Measurements from ENCODE around the gene ANKRD34B.

Gene ANKRD34B

DNA sequence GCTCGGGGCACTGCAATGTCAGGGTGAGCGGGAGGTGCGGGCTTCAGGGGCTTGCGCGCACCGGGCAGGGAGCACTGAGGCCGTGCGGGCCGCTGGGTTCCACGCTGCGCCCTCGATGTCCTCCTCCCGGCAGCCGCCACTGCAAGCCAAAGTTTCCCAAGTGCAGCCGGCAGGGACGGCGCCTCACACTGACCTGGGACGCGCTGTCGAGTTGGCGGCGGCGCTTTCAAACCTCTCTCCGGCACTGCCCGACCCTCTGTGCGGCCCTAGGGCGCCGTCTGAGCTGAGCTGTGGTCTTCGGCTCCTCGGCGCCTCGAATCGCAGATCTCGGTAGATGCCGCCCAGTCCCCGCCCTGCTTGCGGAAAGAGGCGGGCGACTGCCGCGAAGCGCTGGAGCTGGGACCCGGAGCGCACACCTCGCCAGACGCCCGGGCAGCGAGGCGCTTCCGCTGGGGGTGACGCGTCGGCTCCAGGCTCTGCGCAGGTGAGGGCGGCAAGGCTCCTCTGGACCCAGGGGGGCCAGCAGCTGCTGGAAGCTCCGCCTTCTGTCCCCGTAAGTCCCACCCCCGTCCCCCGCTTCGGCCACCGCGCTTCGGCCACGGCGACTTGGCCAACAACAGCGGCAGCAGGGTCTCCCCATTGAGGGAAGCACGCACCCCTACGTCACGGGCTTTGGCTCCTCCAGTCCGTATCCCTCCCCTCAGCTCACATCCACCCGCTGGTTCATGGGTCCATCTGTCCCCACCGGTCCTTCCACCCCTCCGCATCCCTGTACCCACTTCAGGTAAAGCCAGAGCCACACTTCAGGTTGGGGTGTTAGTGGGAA is at the start of gene ANKRD34B:
ANKRD34B (minus strand) TSS at position 320 of the 826 bp plus-strand sequence. CDS start 10,261 bp downstream, outside the sequence.
- Mint-ChIP-seq H3K36me3 (peaks cover 4% of the 10 kb centered on the region), H3K9me3 (peaks cover 2% of the 10 kb centered on the region), H3K27me3 (peaks cover 32% of the 10 kb centered on the region), H3K4me1 (peaks cover 5% of the 10 kb centered on the region), H3K27ac (no peak within 1 kb of the TSS), H3K4me3 (peak within 1 kb of the TSS; percentile 81)
- no peak for DNase-seq (ENCODE audit: low spot score in 2 of 2)
- peak; percentile 14 for ATAC-seq (ENCODE audit: low read depth)

DNA sequence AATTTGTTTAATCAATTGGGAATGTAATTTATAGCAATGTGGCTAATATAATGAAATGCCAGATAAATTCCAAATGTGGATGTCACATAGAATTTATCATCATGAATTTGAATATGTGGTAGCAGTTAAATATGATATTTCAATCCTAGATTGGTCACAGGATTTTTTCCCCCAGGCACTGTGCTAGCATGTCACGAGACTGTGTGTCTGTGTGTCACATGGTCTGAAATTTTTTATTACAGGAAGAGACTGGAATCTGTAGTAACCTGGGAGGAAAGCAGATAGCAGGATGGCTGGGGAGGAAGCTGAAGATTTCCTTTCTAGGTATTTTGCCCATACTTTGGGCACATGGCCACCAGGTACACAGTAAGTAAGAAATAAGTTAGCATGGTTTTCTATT is 49.0 kb upstream of the ANKRD34B start:
- no peak overlapping the region for H3K27ac Mint-ChIP-seq
- no peak for ATAC-seq (ENCODE audit: low read depth)
- DNase-seq (ENCODE audit: low spot score in 2 of 2) = no peak
- H3K4me1 Mint-ChIP-seq = no peaks in the 10 kb centered on the region
- no peaks in the 10 kb centered on the region for H3K27me3 Mint-ChIP-seq
- H3K36me3 Mint-ChIP-seq = peaks cover 10% of the 10 kb centered on the region
- no peaks in the 10 kb centered on the region for H3K9me3 Mint-ChIP-seq
- H3K4me3 Mint-ChIP-seq = no peak overlapping the region

DNA sequence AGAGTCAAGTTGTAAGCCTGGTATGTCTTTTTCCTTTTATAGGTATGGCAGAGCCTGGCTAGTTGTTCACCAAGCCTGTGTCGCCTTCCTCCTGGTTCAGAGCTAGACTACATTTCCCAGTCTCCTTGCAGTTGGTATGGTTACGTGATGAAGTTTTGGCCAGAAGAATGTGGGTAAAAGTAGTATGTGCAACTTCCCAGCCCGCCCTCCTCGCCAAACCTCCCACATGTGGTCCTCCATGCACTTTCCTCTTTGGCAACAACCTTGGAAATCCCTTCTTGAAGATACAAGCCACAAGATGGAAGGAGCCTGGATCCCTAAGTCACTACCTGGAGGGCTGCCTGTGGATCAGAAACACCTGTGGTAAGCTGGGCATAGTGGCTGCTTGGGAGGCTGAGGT is 48.4 kb upstream of the ANKRD34B start:
- no peaks in the 10 kb centered on the region for H3K9me3 Mint-ChIP-seq
- no peak overlapping the region for H3K27ac Mint-ChIP-seq
- DNase-seq (ENCODE audit: low spot score in 2 of 2) (no peak), ATAC-seq (ENCODE audit: low read depth) (no peak)
- H3K4me1 Mint-ChIP-seq = no peaks in the 10 kb centered on the region
- no peaks in the 10 kb centered on the region for H3K27me3 Mint-ChIP-seq
- H3K36me3 Mint-ChIP-seq = peaks cover 10% of the 10 kb centered on the region
- H3K4me3 Mint-ChIP-seq = no peak overlapping the region

DNA sequence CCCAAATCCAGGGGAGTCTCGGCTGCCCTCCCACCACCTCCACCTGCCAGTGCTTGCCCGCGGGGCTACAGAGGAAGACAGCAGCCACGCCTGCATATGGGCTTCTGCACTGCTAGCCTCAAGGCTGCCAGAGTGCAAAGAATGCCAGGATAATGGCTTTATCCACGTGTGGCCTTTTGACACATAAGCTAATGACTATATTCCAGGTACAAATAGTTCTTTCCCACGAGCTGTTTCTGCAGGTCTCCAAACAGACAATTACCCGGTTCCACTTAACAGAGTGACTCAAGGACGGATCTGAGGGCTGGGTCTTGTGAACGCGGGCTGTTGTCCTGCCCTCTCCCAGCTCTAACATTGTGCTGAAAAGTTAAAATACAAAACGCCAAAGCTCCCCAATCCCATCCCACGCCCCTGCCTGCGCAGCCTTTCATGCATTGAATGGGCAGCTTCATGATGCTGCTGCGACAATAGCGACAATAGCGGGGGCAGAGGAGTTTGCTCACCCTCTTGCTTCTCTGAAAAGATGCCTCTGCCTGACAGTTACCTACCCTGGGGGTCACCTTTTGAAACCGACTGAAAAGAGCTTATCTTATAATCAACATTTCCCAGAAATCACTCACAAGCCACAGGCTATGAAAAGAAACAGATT is 45.3 kb upstream of the ANKRD34B start:
- Mint-ChIP-seq H3K4me1 (no peaks in the 10 kb centered on the region), H3K36me3 (peaks cover 6% of the 10 kb centered on the region), H3K27ac (no peak overlapping the region), H3K9me3 (peaks cover 2% of the 10 kb centered on the region), H3K4me3 (no peak overlapping the region), H3K27me3 (no peaks in the 10 kb centered on the region)
- DNase-seq (ENCODE audit: low spot score in 2 of 2) = no peak
- no peak for ATAC-seq (ENCODE audit: low read depth)

DNA sequence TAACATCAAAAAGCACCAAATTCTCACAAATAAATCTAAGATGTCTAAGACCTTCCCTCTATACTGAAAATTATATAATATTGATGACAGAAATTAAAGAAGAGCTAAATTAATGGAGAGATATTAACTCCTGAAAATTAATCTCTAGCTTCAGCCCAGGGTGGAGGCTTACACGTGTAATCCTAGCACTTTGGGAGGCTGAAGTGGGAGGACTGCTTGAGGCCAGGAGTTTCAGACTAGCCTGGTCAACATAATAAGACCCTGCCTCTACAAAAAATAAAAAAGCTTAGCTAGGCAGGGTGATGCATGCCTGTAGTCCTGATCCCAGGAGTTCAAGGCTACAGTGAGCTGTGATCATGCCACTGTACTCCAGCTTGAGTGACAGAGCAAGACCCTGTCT is 39.6 kb upstream of the ANKRD34B start:
- no peak overlapping the region for H3K27ac Mint-ChIP-seq
- no peak overlapping the region for H3K4me3 Mint-ChIP-seq
- no peaks in the 10 kb centered on the region for H3K4me1 Mint-ChIP-seq

DNA sequence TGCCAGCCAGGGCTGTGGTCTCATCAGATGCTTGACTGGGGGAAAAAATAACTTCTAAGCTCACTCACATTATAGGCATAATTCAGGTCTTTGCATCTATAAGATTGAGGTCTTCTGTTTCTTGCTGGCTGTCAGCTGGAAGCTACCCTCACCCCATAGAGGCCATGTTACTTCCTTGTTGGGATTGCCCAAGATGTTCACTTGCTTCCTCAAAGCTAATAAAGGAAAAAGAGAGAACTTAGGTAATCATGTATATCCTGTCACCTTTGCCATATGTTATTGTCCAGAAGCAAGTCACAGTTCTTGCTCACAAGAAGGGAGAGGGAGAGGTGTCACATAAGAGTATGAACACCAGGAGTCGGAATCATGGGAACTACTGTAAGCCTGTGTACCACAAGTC is 38.7 kb upstream of the ANKRD34B start:
- Mint-ChIP-seq H3K4me1 (no peaks in the 10 kb centered on the region), H3K27ac (no peak overlapping the region), H3K9me3 (peaks cover 2% of the 10 kb centered on the region), H3K36me3 (peaks cover 7% of the 10 kb centered on the region), H3K27me3 (no peaks in the 10 kb centered on the region), H3K4me3 (no peak overlapping the region)
- ATAC-seq (ENCODE audit: low read depth) (no peak), DNase-seq (ENCODE audit: low spot score in 2 of 2) (no peak)

More for the DNA sequence above, 39.6 kb upstream of the ANKRD34B start:
- peaks cover 2% of the 10 kb centered on the region for H3K9me3 Mint-ChIP-seq
- DNase-seq (ENCODE audit: low spot score in 2 of 2) = no peak
- ATAC-seq (ENCODE audit: low read depth) = no peak
- H3K27me3 Mint-ChIP-seq = no peaks in the 10 kb centered on the region
- H3K36me3 Mint-ChIP-seq = peaks cover 7% of the 10 kb centered on the region

DNA sequence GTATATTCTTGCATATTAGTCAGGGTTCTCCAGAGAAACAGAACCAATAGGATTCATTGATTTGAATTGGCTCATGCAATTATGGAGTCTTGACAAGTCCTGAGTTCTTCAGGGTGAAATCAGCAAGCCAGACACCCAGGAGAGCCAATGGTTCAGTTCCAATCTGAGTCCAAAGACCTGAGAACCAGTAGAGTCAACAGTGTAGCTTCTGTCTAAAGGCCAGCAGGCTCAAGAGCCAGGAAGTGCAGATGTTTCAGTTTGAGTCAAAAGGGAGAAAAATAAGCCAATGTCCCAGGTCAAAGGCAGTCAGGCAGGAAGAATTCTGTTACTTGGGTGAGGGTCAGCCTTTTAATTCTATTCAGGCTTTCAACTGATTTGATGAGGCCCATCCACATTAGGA is 37.8 kb upstream of the ANKRD34B start:
- H3K27me3 Mint-ChIP-seq = no peaks in the 10 kb centered on the region
- no peak overlapping the region for H3K4me3 Mint-ChIP-seq
- no peak overlapping the region for H3K27ac Mint-ChIP-seq
- H3K36me3 Mint-ChIP-seq = peaks cover 7% of the 10 kb centered on the region
- no peak for ATAC-seq (ENCODE audit: low read depth)
- no peak for DNase-seq (ENCODE audit: low spot score in 2 of 2)
- peaks cover 2% of the 10 kb centered on the region for H3K9me3 Mint-ChIP-seq
- H3K4me1 Mint-ChIP-seq = no peaks in the 10 kb centered on the region

DNA sequence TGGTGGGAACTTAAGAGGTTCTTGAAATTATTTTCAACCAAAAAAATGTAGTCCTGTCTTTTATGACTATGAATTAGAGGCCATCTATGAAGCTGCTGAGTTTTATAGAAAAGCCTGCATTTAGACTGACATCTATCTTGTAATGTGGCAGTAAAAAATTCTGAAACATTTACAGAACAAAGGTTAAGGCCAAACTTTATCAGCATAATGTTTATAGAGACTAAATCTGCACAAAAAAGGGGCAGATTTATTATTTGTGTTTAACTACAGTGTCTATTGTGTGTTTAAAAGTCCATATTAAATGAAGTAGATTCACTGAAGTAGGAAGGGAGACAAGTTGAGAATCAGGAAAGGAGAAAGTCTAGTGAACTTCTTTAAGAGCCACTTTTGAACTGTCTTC is 37.3 kb upstream of the ANKRD34B start:
- ATAC-seq (ENCODE audit: low read depth) (no peak), DNase-seq (ENCODE audit: low spot score in 2 of 2) (no peak)
- Mint-ChIP-seq H3K9me3 (peaks cover 2% of the 10 kb centered on the region), H3K4me1 (no peaks in the 10 kb centered on the region), H3K36me3 (peaks cover 7% of the 10 kb centered on the region), H3K4me3 (no peak overlapping the region), H3K27ac (no peak overlapping the region), H3K27me3 (no peaks in the 10 kb centered on the region)

DNA sequence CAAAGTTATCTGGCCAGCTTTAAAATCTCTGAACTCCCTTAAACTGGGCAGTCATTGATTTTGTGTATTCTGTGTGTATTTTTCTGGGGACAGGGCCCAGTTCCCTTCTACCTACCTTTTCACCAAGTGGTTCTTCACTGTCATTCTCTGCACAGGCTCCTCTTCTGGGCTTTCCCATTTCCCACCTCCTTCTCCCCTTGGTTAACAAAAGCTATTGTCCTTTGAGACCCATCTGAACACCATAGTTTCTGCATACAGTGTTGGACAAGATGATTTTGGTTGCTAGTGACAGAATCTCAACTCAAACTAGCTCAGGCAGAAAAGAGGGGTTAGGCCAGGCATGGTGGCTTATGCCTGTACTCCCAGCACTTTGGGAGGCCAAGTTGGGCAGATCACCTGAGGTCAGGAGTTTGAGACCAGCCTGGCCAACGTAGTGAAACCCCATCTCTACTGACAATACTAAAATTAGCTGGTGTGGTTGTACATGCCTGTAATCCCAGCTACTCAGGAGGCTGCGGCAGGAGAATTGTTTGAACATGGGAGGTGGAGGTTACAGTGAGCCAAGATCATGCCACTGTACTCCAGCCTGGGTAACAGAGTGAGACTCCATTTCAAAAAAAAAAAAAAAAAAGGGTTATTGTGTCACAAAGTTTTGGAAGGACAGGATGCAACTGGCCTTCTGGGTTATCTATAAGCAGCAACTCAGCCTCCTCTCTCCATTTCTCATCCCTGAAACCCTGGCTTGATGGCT is 31.0 kb upstream of the ANKRD34B start:
- H3K9me3 Mint-ChIP-seq = no peaks in the 10 kb centered on the region
- no peaks in the 10 kb centered on the region for H3K27me3 Mint-ChIP-seq
- ATAC-seq (ENCODE audit: low read depth) (no peak), DNase-seq (ENCODE audit: low spot score in 2 of 2) (no peak)
- no peak overlapping the region for H3K27ac Mint-ChIP-seq
- H3K4me3 Mint-ChIP-seq = no peak overlapping the region
- H3K36me3 Mint-ChIP-seq = no peaks in the 10 kb centered on the region
- no peaks in the 10 kb centered on the region for H3K4me1 Mint-ChIP-seq

DNA sequence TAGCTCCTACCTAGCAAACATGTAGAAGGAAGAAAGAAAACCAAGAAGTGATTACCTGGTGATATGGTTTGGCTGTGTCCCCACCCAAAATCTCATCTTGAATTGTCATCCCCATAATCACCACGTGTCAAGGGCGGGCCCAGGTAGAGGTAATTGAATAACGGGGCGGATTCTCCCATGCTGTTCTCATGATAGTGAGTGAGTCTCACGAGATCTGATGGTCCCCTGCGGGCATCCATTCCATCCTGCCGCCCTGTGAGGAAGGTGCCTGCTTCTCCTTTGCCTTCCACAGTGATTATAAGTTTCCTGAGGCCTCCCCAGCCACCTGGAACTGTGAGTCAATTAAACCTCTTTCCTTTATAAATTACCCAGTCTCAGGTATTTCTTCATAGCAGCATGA is 27.4 kb upstream of the ANKRD34B start:
- Mint-ChIP-seq H3K4me1 (no peaks in the 10 kb centered on the region), H3K27ac (no peak overlapping the region)

DNA sequence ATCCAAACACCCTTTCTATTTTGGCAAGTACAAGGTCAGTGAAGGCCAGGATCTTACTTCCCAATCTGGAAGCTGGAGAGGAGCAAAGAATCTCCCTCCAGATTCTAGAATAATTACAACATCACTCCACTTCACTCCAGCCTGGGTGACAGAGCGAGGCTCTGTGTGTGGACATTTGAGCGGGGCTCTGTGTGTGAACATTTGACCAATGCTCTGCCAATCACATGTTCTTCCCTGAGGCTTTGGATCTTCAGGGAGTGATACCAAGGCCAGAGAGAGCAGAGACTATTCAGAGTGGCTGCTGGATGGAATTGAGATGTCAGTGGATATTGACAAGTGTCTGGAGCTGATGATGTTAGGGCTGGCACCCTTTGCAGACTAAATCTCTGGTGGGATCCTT is 24.7 kb upstream of the ANKRD34B start:
- ATAC-seq (ENCODE audit: low read depth) (no peak), DNase-seq (ENCODE audit: low spot score in 2 of 2) (no peak)
- H3K27me3 Mint-ChIP-seq = peaks cover 7% of the 10 kb centered on the region
- H3K4me1 Mint-ChIP-seq = no peaks in the 10 kb centered on the region
- no peaks in the 10 kb centered on the region for H3K36me3 Mint-ChIP-seq
- no peak overlapping the region for H3K4me3 Mint-ChIP-seq
- no peaks in the 10 kb centered on the region for H3K9me3 Mint-ChIP-seq
- H3K27ac Mint-ChIP-seq = no peak overlapping the region

More for the DNA sequence above, 27.4 kb upstream of the ANKRD34B start:
- DNase-seq (ENCODE audit: low spot score in 2 of 2) (no peak), ATAC-seq (ENCODE audit: low read depth) (no peak)
- Mint-ChIP-seq H3K27me3 (peaks cover 2% of the 10 kb centered on the region), H3K4me3 (no peak overlapping the region), H3K36me3 (no peaks in the 10 kb centered on the region), H3K9me3 (no peaks in the 10 kb centered on the region)

DNA sequence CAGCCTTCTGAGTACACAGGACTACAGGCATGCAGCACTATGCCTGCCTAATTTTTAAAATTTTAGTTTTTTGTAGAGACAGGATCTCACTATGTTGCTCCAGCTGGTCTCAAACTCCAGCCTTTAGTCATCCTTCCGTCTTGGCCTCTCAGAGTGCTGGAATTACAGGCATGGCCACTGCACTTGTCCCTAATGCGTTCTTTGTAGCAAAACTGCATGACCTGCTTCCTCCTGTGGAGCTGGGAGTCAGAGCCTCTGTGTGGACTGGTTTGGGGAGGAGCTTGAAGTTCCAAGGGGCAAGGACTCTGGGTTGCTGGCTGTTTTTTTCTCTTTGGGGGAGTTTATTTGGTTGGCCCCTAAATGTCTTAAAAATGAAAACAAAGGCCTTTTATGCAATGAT is 22.7 kb upstream of the ANKRD34B start:
- ATAC-seq (ENCODE audit: low read depth) (no peak), DNase-seq (ENCODE audit: low spot score in 2 of 2) (no peak)
- Mint-ChIP-seq H3K27ac (no peak overlapping the region), H3K4me3 (no peak overlapping the region), H3K4me1 (no peaks in the 10 kb centered on the region), H3K27me3 (peaks cover 7% of the 10 kb centered on the region), H3K9me3 (no peaks in the 10 kb centered on the region), H3K36me3 (no peaks in the 10 kb centered on the region)

DNA sequence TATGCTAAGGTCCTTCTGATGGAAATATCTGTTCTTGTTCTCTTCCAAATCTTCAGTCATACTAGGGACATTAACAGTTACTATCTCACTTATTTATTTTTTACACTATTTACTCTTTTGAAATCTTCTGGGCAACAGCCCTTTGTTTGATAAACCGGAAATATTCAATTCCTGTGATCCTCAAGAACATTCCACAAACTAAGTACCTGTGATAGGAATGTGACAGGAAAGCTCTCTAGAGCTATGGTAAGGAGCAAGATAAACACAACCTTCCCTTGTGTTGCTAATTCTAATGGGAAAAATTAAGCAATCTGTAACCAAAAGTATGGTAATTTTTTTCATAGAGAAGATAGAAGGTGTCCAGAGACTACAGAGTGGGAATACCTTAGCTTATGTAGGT is 22.0 kb upstream of the ANKRD34B start:
- Mint-ChIP-seq H3K36me3 (no peaks in the 10 kb centered on the region), H3K9me3 (no peaks in the 10 kb centered on the region), H3K27ac (no peak overlapping the region), H3K4me3 (no peak overlapping the region), H3K4me1 (no peaks in the 10 kb centered on the region), H3K27me3 (peaks cover 7% of the 10 kb centered on the region)
- ATAC-seq (ENCODE audit: low read depth) (no peak), DNase-seq (ENCODE audit: low spot score in 2 of 2) (no peak)

DNA sequence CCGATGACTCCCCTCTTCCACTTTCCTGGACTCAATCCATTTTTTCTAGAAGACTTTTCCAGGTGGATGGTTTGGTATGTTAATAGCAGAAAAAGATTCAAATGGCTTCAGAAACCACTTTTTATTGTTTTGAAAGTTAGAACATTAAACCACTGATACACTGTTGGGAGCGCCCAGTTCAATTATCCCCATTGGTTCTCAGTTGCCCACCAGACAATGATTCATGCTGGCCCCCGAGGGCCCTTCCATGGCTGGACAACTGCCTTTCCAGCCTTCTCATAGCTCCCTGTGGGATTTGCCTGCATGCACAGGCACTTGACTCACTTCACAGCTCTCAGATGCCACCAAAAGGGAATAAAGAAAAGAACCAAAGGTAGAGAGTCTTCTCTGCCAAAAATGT is 21.3 kb upstream of the ANKRD34B start:
- ATAC-seq (ENCODE audit: low read depth) (no peak), DNase-seq (ENCODE audit: low spot score in 2 of 2) (no peak)
- H3K36me3 Mint-ChIP-seq = no peaks in the 10 kb centered on the region
- peaks cover 9% of the 10 kb centered on the region for H3K27me3 Mint-ChIP-seq
- no peak overlapping the region for H3K4me3 Mint-ChIP-seq
- no peak overlapping the region for H3K27ac Mint-ChIP-seq
- no peaks in the 10 kb centered on the region for H3K9me3 Mint-ChIP-seq
- H3K4me1 Mint-ChIP-seq = no peaks in the 10 kb centered on the region

All from memory B cell (primary cell).